ENCODE measurements around the gene ABCC1.

- no peak for TF ChIP-seq CTCF (conservative IDR thresholded peaks at IDR 0.05; ENCODE audit: low read length)
- no peak for TF ChIP-seq EZH2phosphoT487 (IDR thresholded peaks at IDR 0.05; ENCODE audit: borderline replicate concordance)
Measured at GRCh38 chr16:16036359-16036792, 87.0 kb downstream of the ABCC1 start.

All from Loucy (cell line).